HAP-1 (cell line): ENCODE results near the gene MPZL2.

Source experiments
- DNase-seq, 2 experiments: peaks; one replicate each; pipeline ENCODE4 v3.0.0-alpha.2; 2016 to 2020; ENCODE audit warnings: low spot score in 2 of 2
- H3K27me3 ChIP-seq: fragments of 250-450 bp; sonication (Bioruptor Pico); 2 replicates; pipeline ENCODE4 v1.5.1; 2020; ENCODE audit warnings: low read depth, mild to moderate bottlenecking, moderate library complexity
- H3K36me3 ChIP-seq: fragments of 250-450 bp; sonication (Bioruptor Pico); replicated peaks from 2 replicates; pipeline ENCODE4 v1.5.1; 2020; ENCODE audit warnings: mild to moderate bottlenecking
- H3K4me1 ChIP-seq: fragments of 250-450 bp; sonication (Bioruptor Pico); 2 replicates; pipeline ENCODE4 v1.5.1; 2020; ENCODE audit warnings: mild to moderate bottlenecking
- H3K4me3 ChIP-seq: fragments of 250-450 bp; sonication (Bioruptor Pico); 2 replicates; pipeline ENCODE4 v1.5.1; 2020; ENCODE audit warnings: mild to moderate bottlenecking, moderate library complexity
- H3K9me3 ChIP-seq: fragments of 250-450 bp; sonication (Bioruptor Pico); 2 replicates; pipeline ENCODE4 v1.5.1; 2020; ENCODE audit warnings: mild to moderate bottlenecking, moderate library complexity
- in situ Hi-C: fragments of 300-500 bp; cut with MboI; formaldehyde crosslinking; loops from 3 replicates; pipeline ENCODE4 v1.14.3; 2020; ENCODE audit warnings: low sequenced_read_pairs, inconsistent platforms, mixed read lengths

Gene MPZL2

GRCh38 chr11:118243993-118244762 lies 19.9 kb downstream of the MPZL2 start:
- no peak for DNase-seq
- no peaks in the 10 kb centered on the region for H3K9me3 ChIP-seq
- H3K4me1 ChIP-seq: no peaks in the 10 kb centered on the region
- H3K36me3 ChIP-seq: no peaks in the 10 kb centered on the region; the same call in 1 of the 2 replicates
- no peak overlapping the region for H3K4me3 ChIP-seq
- in situ Hi-C loops: no loop called here
- H3K27me3 ChIP-seq: peaks cover 32% of the 10 kb centered on the region

GRCh38 chr11:118243161-118243560 lies 20.9 kb downstream of the MPZL2 start:
- in situ Hi-C loops: no loop called here
- Histone ChIP-seq H3K36me3 (no peaks in the 10 kb centered on the region; the same call in 1 of the 2 replicates), H3K9me3 (no peaks in the 10 kb centered on the region), H3K4me1 (no peaks in the 10 kb centered on the region), H3K27me3 (peaks cover 32% of the 10 kb centered on the region), H3K4me3 (no peak overlapping the region)
- no peak for DNase-seq

GRCh38 chr11:118241764-118242098 lies 22.4 kb downstream of the MPZL2 start:
- H3K36me3 ChIP-seq: no peaks in the 10 kb centered on the region; the same call in 1 of the 2 replicates
- H3K27me3 ChIP-seq: peaks cover 37% of the 10 kb centered on the region
- H3K4me1 ChIP-seq: no peaks in the 10 kb centered on the region
- in situ Hi-C loops: no loop called here
- DNase-seq: no peak
- H3K9me3 ChIP-seq: no peaks in the 10 kb centered on the region
- no peak overlapping the region for H3K4me3 ChIP-seq

- no peaks in the 10 kb centered on the region; the same call in 1 of the 2 replicates for H3K36me3 ChIP-seq
- H3K4me3 ChIP-seq: no peak overlapping the region
- peaks cover 37% of the 10 kb centered on the region for H3K27me3 ChIP-seq
- no peaks in the 10 kb centered on the region for H3K9me3 ChIP-seq
- H3K4me1 ChIP-seq: no peaks in the 10 kb centered on the region
- no peak for DNase-seq
- in situ Hi-C loops: no loop called here
Observed at GRCh38 chr11:118240999-118241763, 22.9 kb downstream of the MPZL2 start.

GRCh38 chr11:118239509-118240205 lies 24.4 kb downstream of the MPZL2 start:
- no peak for DNase-seq
- H3K4me1 ChIP-seq: no peaks in the 10 kb centered on the region
- no peak overlapping the region for H3K4me3 ChIP-seq
- in situ Hi-C loops: no loop called here
- no peaks in the 10 kb centered on the region for H3K9me3 ChIP-seq
- no peaks in the 10 kb centered on the region; the same call in 1 of the 2 replicates for H3K36me3 ChIP-seq
- peaks cover 34% of the 10 kb centered on the region for H3K27me3 ChIP-seq

- Histone ChIP-seq H3K9me3 (no peaks in the 10 kb centered on the region), H3K27me3 (peaks cover 40% of the 10 kb centered on the region), H3K36me3 (no peaks in the 10 kb centered on the region; the same call in 1 of the 2 replicates), H3K4me1 (no peaks in the 10 kb centered on the region), H3K4me3 (no peak overlapping the region)
- in situ Hi-C loops: no loop called here
- DNase-seq: no peak
Observed at GRCh38 chr11:118238929-118239328, 25.2 kb downstream of the MPZL2 start.

- Histone ChIP-seq H3K27me3 (peaks cover 39% of the 10 kb centered on the region), H3K4me1 (no peaks in the 10 kb centered on the region), H3K9me3 (no peaks in the 10 kb centered on the region), H3K36me3 (no peaks in the 10 kb centered on the region; the same call in 1 of the 2 replicates), H3K4me3 (no peak overlapping the region)
- in situ Hi-C loops: no loop called here
- no peak for DNase-seq
Observed at GRCh38 chr11:118238421-118238820, 25.7 kb downstream of the MPZL2 start.

GRCh38 chr11:118236170-118236569 lies 27.9 kb downstream of the MPZL2 start:
- Histone ChIP-seq H3K4me3 (no peak overlapping the region), H3K9me3 (no peaks in the 10 kb centered on the region), H3K36me3 (no peaks in the 10 kb centered on the region; the same call in 1 of the 2 replicates), H3K27me3 (peaks cover 30% of the 10 kb centered on the region), H3K4me1 (no peaks in the 10 kb centered on the region)
- no peak for DNase-seq
- in situ Hi-C loops: no loop called here

- Histone ChIP-seq H3K36me3 (no peaks in the 10 kb centered on the region; the same call in 1 of the 2 replicates), H3K27me3 (peaks cover 18% of the 10 kb centered on the region)
- DNase-seq: no peak
Observed at GRCh38 chr11:118234833-118235232, 29.3 kb downstream of the MPZL2 start.

GRCh38 chr11:118233850-118234249 lies 30.2 kb downstream of the MPZL2 start:
- DNase-seq: no peak
- Histone ChIP-seq H3K4me1 (no peaks in the 10 kb centered on the region), H3K27me3 (peaks cover 13% of the 10 kb centered on the region), H3K4me3 (no peak overlapping the region), H3K36me3 (no peaks in the 10 kb centered on the region), H3K9me3 (no peaks in the 10 kb centered on the region)
- in situ Hi-C loops: no loop called here

More at GRCh38 chr11:118234833-118235232, 29.3 kb downstream of the MPZL2 start:
- Histone ChIP-seq H3K9me3 (no peaks in the 10 kb centered on the region), H3K4me1 (no peaks in the 10 kb centered on the region), H3K4me3 (no peak overlapping the region)
- in situ Hi-C loops: no loop called here

GRCh38 chr11:118233377-118233776 lies 30.7 kb downstream of the MPZL2 start:
- DNase-seq: no peak
- peaks cover 13% of the 10 kb centered on the region; the same call in 1 of the 2 replicates for H3K27me3 ChIP-seq
- in situ Hi-C loops: no loop called here

GRCh38 chr11:118232659-118233058 lies 31.4 kb downstream of the MPZL2 start:
- H3K4me1 ChIP-seq: no peaks in the 10 kb centered on the region
- no peaks in the 10 kb centered on the region for H3K36me3 ChIP-seq
- no peak overlapping the region for H3K4me3 ChIP-seq
- in situ Hi-C loops: no loop called here
- H3K9me3 ChIP-seq: no peaks in the 10 kb centered on the region
- peaks cover 13% of the 10 kb centered on the region; the same call in 1 of the 2 replicates for H3K27me3 ChIP-seq
- no peak for DNase-seq

More at GRCh38 chr11:118233377-118233776, 30.7 kb downstream of the MPZL2 start:
- Histone ChIP-seq H3K9me3 (no peaks in the 10 kb centered on the region), H3K4me3 (no peak overlapping the region), H3K36me3 (no peaks in the 10 kb centered on the region), H3K4me1 (no peaks in the 10 kb centered on the region)

- H3K4me3 ChIP-seq: no peak overlapping the region
- H3K27me3 ChIP-seq: peaks cover 12% of the 10 kb centered on the region
- no peaks in the 10 kb centered on the region for H3K36me3 ChIP-seq
- no peaks in the 10 kb centered on the region for H3K4me1 ChIP-seq
- H3K9me3 ChIP-seq: no peaks in the 10 kb centered on the region
- in situ Hi-C loops: no loop called here
- no peak for DNase-seq
Observed at GRCh38 chr11:118231461-118231860, 32.6 kb downstream of the MPZL2 start.
